Psoas muscle (tissue), 8 donors: ENCODE results near the gene SSBP2. TPM values are rescaled to one million over a fixed set of nuclear protein-coding genes. Genes with fewer than 3 reads are reported as not detected.
A peak's percentile ranks its signal among the peaks of the same experiment; 100 is the strongest.

Source experiments
- ATAC-seq, 4 donors: fragments of 200-7000 bp; cut with Tn5 transposase; one replicate each; pipeline ENCODE4 v1.9.1; 2020; ENCODE audit warnings: moderate library complexity in 3 of 4, mild to moderate bottlenecking in 2 of 4
- DNase-seq, 2 donors: peaks; one replicate each; pipeline ENCODE4 v3.0.0-alpha.2; 2020
- H3K27ac ChIP-seq: fragments of 200-600 bp; one replicate; pipeline ENCODE4 v1.8.0; 2022
- H3K27me3 ChIP-seq, 3 donors: fragments of 200-600 bp in 1 of 3; one replicate each; pipeline versions ENCODE4 v1.6.1 to v1.8.0; 2013 to 2022; ENCODE audit warnings: low read length in 2 of 3, mild to moderate bottlenecking in 2 of 3, moderate library complexity in 1 of 3; ENCODE audit not compliant: insufficient read depth in 3 of 3
- H3K36me3 ChIP-seq, 2 donors: fragments of 200-600 bp in 1 of 2; one replicate each; pipeline versions ENCODE4 v1.6.1 to v1.8.0; 2013 to 2022; ENCODE audit warnings: low read depth in 1 of 2, mild to moderate bottlenecking in 1 of 2, moderate library complexity in 1 of 2; ENCODE audit not compliant: insufficient read depth in 1 of 2
- H3K4me1 ChIP-seq: fragments of 200-600 bp; one replicate; pipeline ENCODE4 v1.8.0; 2022
- H3K4me3 ChIP-seq: fragments of 200-600 bp; one replicate; pipeline ENCODE4 v1.8.0; 2022; ENCODE audit warnings: mild to moderate bottlenecking
- H3K9me3 ChIP-seq: fragments of 200-600 bp; one replicate; pipeline ENCODE4 v1.8.0; 2022
- WGBS, 3 donors: extraction: QIAGEN DNeasy Blood & Tissue Kit; methylation state at CpG; one replicate each; pipeline versions ENCODE4 v1.1.6 to v1.1.7; 2013; 5-methylcytosine and 5-hydroxymethylcytosine counted together
- intact Hi-C, 2 donors: fragments of 100-400 bp; cut with DNase I; formaldehyde crosslinking; loops; one replicate each; pipeline versions ENCODE4 v1.11.0 to v1.14.2; 2022
- polyA plus RNA-seq, 3 donors: library from polyadenylated mRNA; stranded (reverse); fragments of 200-250 nt; gene quantifications; one replicate each; pipeline ENCODE4 v1.2.3, GENCODE V29; 2013
- total RNA-seq, 4 donors: library from RNA; stranded (reverse); fragmentation: NEBNext Ultra II Directional in 2 of 4; extraction: Animal tissue kit (Norgen Biotek cat#: 25700) in 2 of 4; gene quantifications; one replicate each; pipeline versions ENCODE4 v1.2.1 to v1.2.4, GENCODE V29; 2021 to 2023
- TF ChIP-seq, protein P1 (sequence below): fragments of 200-600 bp; IDR thresholded peaks from one replicate; pipeline ENCODE4 v1.8.0; 2022; ENCODE audit warnings: antibody characterized with exemption
- donor health status: healthy with polysubstance abuse.
- donor health status: DM: no; HTN: no; CAD: no; lungs with moderate emphysema.
- donor health status: Bipolar disorder and iron deficiency.
- donor health status: healthy.
- donor health status: DM: yes; HTN: yes; CAD: no.
- donor health status: DM: no; HTN: no; CAD: no.
- donor health status: DM: no; HTN: no; CAD: no.
- donor health status: DM: yes; HTN: yes; CAD: no.

Gene SSBP2
- total and polyA plus RNA-seq, 7 donors = 18.2 to 42.6 (median 25.3) TPM

DNA sequence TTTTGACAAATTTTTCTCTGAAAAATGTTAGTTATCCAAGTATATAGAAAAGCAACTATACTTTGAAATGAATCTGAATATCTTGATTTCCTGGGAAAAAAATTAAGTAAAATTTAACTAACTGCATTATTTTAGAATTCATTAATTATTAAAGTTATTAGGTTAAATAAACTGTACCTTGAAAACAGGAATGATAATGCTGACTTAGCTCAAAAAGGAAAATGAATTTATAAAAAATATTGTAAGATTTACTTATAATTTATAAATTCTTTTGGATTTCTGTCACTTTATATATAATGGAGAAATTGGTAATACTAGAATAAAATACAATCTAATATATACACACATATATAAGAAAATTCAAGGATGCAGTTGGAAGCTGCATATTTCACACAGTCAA lies 320.9 kb downstream of the SSBP2 start:
- Histone ChIP-seq H3K27me3 (no peaks in the 10 kb centered on the region), H3K4me1 (peaks cover 20% of the 10 kb centered on the region), H3K4me3 (no peak overlapping the region), H3K36me3 (no peaks in the 10 kb centered on the region), H3K9me3 (no peaks in the 10 kb centered on the region), H3K27ac (no peak overlapping the region)
- DNase-seq (no peak), ATAC-seq (no peak)
- TF ChIP-seq, protein P1, sequence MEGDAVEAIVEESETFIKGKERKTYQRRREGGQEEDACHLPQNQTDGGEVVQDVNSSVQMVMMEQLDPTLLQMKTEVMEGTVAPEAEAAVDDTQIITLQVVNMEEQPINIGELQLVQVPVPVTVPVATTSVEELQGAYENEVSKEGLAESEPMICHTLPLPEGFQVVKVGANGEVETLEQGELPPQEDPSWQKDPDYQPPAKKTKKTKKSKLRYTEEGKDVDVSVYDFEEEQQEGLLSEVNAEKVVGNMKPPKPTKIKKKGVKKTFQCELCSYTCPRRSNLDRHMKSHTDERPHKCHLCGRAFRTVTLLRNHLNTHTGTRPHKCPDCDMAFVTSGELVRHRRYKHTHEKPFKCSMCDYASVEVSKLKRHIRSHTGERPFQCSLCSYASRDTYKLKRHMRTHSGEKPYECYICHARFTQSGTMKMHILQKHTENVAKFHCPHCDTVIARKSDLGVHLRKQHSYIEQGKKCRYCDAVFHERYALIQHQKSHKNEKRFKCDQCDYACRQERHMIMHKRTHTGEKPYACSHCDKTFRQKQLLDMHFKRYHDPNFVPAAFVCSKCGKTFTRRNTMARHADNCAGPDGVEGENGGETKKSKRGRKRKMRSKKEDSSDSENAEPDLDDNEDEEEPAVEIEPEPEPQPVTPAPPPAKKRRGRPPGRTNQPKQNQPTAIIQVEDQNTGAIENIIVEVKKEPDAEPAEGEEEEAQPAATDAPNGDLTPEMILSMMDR = no peak
- intact Hi-C loops = loop anchor here (5.0 to 10.0 kb wide), 7 partner anchors 315 to 797 kb away; no protein-coding TSS in a partner anchor

DNA sequence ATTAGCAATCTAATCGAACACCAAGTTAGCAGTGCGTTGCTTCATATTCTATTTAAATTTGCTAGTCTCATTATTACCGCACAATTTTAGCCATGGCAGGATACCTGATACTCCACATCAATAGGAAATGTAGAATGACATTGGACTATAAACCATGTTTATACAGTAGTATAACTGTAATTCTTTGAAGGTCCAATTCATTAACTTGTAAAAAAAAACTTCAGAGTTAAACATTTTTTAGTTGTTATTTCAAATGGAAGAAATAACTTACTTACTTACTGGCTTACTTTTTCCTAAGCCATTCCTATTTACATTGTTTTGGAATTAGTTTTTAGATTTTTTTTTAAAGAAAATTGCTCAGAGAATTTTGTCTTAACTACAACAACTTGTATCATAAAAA lies 321.5 kb downstream of the SSBP2 start:
- TF ChIP-seq, protein P1 = no peak
- ATAC-seq (no peak), DNase-seq (no peak)
- no peaks in the 10 kb centered on the region for H3K9me3 ChIP-seq
- peaks cover 20% of the 10 kb centered on the region for H3K4me1 ChIP-seq
- H3K36me3 ChIP-seq = no peaks in the 10 kb centered on the region
- WGBS, 3 donors = 27 to 50% (median 28%) methylated on average over 3 of the region's 3 CpGs
- no peaks in the 10 kb centered on the region for H3K27me3 ChIP-seq
- no peak overlapping the region for H3K4me3 ChIP-seq
- intact Hi-C loops = loop anchor here (5.0 to 10.0 kb wide), 7 partner anchors 315 to 798 kb away; no protein-coding TSS in a partner anchor
- H3K27ac ChIP-seq = no peak overlapping the region

DNA sequence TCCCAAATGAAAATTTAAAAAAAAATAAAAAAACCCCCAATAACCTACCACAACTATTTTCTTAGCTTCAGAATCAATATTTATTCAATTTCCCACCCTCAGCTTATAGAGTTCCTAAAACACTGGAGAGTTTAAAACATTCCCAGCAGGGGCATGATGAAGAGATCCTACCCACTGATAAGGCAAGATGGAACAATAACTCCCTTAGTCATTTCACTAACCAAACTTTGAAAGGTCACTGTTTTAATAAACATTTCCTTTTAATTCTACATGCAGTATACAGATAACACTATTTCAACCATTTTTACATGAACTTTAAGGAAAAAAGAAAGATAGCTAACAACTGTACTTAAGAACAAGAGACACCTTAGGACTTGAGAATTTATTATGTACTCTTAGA lies 322.0 kb downstream of the SSBP2 start:
- peak overlapping the region; percentile 1 for H3K27ac ChIP-seq
- peaks cover 20% of the 10 kb centered on the region for H3K4me1 ChIP-seq
- TF ChIP-seq, protein P1 = no peak
- no peaks in the 10 kb centered on the region for H3K9me3 ChIP-seq
- no peaks in the 10 kb centered on the region for H3K36me3 ChIP-seq
- no peak overlapping the region for H3K4me3 ChIP-seq
- DNase-seq = no peak
- intact Hi-C loops = loop anchor here (5.0 to 10.0 kb wide), 7 partner anchors 316 to 798 kb away; no protein-coding TSS in a partner anchor
- no peaks in the 10 kb centered on the region for H3K27me3 ChIP-seq
- ATAC-seq = no peak

DNA sequence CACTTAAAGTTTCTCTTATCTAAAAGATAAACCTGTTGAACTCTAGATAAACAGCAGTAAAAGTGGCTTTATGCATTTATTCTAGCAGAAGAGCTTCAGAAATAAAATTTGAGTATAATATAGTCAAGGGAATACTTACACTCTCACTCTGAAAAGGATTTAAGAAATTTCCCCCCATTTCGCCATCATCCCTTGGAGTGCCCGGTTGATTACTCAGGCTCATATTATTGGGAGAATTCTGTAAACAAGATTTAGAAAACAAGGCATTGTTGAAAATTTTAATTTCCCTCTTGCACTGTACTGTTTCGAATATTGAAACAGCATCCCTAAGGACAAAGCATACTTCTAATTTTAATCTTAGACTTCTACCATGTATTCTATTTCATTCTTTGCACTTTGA lies 322.5 kb downstream of the SSBP2 start:
- TF ChIP-seq, protein P1 = no peak
- no peaks in the 10 kb centered on the region for H3K9me3 ChIP-seq
- DNase-seq (no peak), ATAC-seq (no peak)
- H3K27me3 ChIP-seq = no peaks in the 10 kb centered on the region
- H3K4me1 ChIP-seq = peaks cover 20% of the 10 kb centered on the region
- intact Hi-C loops = loop anchor here (5.0 to 10.0 kb wide), 7 partner anchors 316 to 799 kb away; no protein-coding TSS in a partner anchor
- 77 to 98% (median 93%) methylated on average over 3 of the region's 3 CpGs for WGBS, 3 donors
- H3K27ac ChIP-seq = peak overlapping the region; percentile 1
- no peak overlapping the region for H3K4me3 ChIP-seq
- no peaks in the 10 kb centered on the region for H3K36me3 ChIP-seq

DNA sequence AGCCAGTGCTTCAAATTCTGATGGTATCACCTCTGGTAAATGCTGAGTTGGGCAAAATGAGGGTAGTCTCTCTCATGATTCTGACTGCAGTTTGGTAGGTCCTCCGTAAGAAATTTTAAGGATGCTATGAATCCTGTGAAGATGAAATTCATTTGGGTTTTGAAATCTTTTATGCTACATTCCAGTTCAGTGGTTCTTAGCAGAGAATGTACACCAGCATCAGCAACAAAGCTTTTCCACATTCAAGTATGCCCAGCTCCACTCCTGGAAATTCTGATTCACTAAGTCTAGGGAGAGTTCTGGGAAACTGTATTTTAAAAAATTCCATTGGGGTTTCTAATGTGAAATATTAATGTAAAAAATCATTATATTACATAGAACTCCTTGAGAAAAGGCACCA lies 323.3 kb downstream of the SSBP2 start:
- 92 to 97% (median 92%) methylated on average over 1 of the region's 1 CpG for WGBS, 3 donors
- peaks cover 20% of the 10 kb centered on the region for H3K4me1 ChIP-seq

More for the DNA sequence above, 323.3 kb downstream of the SSBP2 start:
- Histone ChIP-seq H3K36me3 (no peaks in the 10 kb centered on the region), H3K9me3 (no peaks in the 10 kb centered on the region), H3K27ac (no peak overlapping the region), H3K4me3 (no peak overlapping the region), H3K27me3 (no peaks in the 10 kb centered on the region)
- ATAC-seq (no peak), DNase-seq (no peak)
- intact Hi-C loops = loop anchor here (2.0 to 10.0 kb wide), 8 partner anchors 51 to 800 kb away; no protein-coding TSS in a partner anchor
- TF ChIP-seq, protein P1 = no peak
